ENCODE data around the gene ADSS1.

ADSS1 gene

DNA sequence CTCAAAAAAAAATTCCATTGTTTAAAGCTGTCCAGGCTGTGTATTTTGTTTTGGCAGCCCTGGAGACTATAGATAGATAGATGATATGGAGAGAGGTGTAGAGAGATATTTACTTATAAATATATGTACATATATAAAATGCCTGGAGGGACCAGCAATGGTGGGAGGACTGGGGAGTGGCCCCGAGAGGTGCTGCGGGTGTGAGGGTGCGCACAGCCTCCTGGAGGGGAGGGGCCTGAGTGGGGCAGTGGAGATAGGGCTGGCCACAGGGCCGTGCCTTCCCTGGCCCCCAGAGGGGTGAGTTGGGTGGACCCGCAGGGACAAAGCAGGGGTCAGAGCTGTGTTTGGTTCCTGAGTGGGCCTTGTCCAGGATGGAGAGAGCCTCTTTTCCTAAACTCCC lies 6.5 kb downstream of the ADSS1 start:
- H3K27ac ChIP-seq: peak overlapping the region in 1 of 2 donors; percentile 94

DNA sequence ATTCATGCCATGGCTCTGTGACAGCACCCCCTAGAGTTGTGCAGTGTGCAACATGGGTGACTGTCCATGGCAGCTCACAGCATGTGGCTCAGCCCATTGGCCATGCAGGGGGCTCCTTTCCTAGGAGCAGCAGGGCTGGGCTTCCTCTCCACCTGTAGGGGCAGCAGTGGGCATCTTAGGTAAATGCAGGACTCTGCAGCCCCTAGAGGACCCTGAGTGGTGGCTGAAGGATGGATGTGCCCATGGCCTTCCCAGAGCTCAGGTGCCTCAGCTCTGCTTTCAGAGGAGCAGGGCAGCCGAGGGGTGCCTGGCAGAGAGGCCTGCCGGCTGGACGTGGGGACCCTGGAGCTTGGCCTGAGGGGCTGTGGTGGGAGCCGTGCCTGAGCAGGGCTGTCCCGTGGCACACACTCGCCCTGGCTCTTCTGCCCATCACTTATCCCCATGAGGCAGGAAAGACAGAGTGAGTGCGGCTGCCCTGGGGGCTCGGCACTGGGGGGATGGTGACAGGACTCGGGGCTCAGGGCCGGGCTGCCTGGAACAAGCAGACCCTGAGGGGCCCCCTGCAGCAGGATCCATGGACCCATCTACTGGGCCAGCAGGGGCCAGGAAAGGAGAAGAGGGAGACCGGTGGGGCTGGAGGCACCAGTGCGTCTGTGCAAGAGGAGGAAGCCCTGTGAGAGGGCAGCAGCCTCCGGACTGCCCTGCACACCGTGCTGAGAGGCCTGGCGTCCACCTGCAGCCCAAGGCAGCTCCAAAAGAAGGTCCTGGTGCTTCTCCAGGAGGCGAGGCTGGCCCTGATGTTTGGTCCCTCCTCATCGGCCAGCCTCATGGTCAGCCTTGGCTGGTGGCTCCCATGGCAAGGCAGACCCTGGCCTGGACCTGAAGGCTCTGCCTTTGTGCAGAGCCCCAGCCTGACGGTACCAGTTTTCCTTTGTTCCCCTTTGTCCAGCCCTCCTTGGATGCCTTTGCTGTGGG lies 7.6 kb downstream of the ADSS1 start:
- Histone ChIP-seq H3K27ac (peak overlapping the region; percentile 73 to 94), H3K4me3 (no peak overlapping the region)
- TF ChIP-seq, protein P1, sequence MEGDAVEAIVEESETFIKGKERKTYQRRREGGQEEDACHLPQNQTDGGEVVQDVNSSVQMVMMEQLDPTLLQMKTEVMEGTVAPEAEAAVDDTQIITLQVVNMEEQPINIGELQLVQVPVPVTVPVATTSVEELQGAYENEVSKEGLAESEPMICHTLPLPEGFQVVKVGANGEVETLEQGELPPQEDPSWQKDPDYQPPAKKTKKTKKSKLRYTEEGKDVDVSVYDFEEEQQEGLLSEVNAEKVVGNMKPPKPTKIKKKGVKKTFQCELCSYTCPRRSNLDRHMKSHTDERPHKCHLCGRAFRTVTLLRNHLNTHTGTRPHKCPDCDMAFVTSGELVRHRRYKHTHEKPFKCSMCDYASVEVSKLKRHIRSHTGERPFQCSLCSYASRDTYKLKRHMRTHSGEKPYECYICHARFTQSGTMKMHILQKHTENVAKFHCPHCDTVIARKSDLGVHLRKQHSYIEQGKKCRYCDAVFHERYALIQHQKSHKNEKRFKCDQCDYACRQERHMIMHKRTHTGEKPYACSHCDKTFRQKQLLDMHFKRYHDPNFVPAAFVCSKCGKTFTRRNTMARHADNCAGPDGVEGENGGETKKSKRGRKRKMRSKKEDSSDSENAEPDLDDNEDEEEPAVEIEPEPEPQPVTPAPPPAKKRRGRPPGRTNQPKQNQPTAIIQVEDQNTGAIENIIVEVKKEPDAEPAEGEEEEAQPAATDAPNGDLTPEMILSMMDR (IDR thresholded peaks at IDR 0.05): no peak
- DNase-seq (ENCODE audit: low spot score): no peak

More for the DNA sequence above, 6.5 kb downstream of the ADSS1 start:
- TF ChIP-seq, protein P1 (IDR thresholded peaks at IDR 0.05): no peak
- no peak for DNase-seq (ENCODE audit: low spot score)
- H3K4me3 ChIP-seq: no peak overlapping the region

DNA sequence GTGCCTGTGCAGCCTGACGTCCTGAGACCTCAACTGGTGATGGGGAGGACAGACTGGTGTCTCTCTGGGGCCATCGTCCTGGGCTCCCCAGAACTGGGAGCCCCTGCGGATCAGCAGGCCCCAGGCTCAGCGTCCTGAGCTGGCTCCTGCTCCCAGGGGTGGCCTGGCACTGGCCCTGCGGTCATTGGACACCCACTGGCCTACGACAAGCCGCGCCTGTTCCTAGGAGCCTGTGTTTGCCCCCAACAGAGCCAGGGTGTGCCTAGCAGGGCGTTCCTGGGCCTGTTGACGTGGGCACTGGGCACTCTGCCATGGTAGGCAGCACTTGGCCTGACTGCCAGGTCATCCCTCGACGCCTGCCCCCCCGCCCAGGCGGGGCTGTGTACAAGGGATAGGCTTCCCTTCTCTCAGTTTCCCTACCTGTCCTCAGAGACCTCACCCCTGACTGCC lies 8.4 kb downstream of the ADSS1 start:
- Histone ChIP-seq H3K27ac (peak overlapping the region; percentile 73 to 94), H3K4me3 (no peak overlapping the region)
- DNase-seq (ENCODE audit: low spot score): peak; percentile 92
- TF ChIP-seq, protein P1 (IDR thresholded peaks at IDR 0.05): no peak

DNA sequence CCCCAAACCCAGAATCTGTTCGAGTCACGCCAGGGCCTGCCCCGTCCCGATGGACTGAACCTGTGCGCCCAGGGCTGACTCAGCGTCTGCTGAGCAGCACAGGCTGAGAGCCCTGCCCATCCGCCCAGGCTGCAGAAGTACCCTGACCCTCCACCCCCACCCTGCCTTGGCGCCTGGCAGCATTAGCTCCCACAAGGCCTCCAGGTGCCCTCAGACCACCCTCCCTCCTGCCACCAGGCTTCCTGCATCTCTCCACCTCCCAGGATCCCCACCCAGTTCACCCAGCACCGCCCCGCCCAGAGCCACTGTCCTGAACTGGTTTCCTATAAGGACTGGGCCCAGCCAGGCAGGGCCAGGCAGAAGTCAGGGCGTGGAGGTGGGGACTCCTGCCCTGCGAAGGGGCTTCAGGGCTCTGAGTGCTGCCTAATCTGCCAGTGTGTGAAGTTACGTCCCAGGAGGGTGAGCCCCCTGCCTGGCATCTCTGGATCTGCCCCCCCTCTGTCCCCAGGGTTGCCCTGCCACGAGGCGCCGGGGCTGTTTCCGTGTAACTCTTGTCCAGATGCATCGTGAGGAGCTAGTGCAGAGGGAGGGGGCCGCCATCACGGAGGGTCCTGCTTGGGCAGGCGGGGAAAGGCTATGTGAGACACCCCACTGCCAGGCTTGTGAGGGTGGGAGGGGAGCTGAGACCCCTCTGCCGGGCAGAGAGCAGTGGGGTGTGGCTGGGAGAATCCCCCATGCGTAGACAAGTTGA lies 9.1 kb downstream of the ADSS1 start:
- no peak for DNase-seq (ENCODE audit: low spot score)
- Histone ChIP-seq H3K4me3 (no peak overlapping the region), H3K27ac (peak overlapping the region; percentile 73 to 94)
- TF ChIP-seq, protein P1 (IDR thresholded peaks at IDR 0.05): no peak

DNA sequence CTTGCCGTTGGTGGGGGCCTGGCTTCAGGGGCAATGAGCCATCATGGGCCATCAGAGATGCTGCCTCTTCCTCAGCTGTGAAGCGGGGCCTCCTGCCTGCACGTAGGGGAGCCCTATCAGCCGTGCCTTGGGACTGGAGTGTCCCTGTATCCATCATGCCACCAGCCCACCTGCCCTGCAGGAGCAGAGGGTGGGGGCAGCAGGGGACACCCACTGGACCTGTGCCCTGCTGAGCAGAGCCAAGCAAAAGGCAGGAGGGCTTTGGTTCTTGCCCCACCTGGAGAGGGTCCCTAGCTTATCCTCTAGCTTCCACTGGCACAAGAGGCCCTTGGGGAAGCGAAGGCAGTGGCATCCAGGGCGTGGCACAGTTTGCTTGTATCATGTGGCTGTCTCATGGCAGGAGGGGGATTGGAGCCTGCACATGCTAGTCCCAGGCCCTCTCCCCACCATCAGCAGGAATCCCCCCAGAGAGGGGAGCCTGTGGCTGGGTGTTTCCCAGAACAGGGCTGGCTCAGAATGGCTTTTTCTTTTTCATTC lies 10.1 kb downstream of the ADSS1 start:
- no peak for DNase-seq (ENCODE audit: low spot score)
- TF ChIP-seq, protein P1 (IDR thresholded peaks at IDR 0.05): no peak
- H3K4me3 ChIP-seq: no peak overlapping the region
- peak overlapping the region; percentile 73 to 94 for H3K27ac ChIP-seq

DNA sequence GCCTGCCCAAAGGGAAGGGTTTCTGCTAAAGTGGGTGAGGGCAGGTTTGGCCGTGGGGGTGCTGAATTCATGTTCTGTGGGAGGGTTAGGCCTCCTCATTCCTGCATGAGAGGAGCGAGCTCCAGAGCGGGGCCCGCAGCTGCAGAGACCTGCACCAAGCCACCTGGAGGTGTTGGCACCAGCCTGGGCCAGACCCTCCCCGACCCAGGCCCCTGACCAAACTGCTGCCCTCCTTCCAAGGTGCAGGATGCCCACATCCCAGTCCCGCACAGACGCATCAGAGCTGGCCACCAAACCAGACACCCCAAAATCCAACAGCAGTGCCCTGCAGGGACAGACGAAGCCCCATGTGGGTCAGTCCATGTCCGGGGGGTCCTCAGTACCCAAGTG lies 10.6 kb downstream of the ADSS1 start:
- DNase-seq (ENCODE audit: low spot score): no peak
- TF ChIP-seq, protein P1 (IDR thresholded peaks at IDR 0.05): no peak
- H3K4me3 ChIP-seq: no peak overlapping the region
- peak overlapping the region; percentile 80 to 94 for H3K27ac ChIP-seq
